HG03571 (cell line): ENCODE results near the gene SPTBN4.
"Not testable (repeated sequence)": the region's sequence is repeated elsewhere in the genome, so short reads cannot be mapped to it uniquely, and the experiment has no call there.

Experiments used
- ATAC-seq: cut with Tn5 transposase; IDR thresholded peaks from one replicate; pipeline ENCODE4 v1.9.1; 2021; ENCODE audit not compliant: unreplicated experiment

The SPTBN4 gene

DNA sequence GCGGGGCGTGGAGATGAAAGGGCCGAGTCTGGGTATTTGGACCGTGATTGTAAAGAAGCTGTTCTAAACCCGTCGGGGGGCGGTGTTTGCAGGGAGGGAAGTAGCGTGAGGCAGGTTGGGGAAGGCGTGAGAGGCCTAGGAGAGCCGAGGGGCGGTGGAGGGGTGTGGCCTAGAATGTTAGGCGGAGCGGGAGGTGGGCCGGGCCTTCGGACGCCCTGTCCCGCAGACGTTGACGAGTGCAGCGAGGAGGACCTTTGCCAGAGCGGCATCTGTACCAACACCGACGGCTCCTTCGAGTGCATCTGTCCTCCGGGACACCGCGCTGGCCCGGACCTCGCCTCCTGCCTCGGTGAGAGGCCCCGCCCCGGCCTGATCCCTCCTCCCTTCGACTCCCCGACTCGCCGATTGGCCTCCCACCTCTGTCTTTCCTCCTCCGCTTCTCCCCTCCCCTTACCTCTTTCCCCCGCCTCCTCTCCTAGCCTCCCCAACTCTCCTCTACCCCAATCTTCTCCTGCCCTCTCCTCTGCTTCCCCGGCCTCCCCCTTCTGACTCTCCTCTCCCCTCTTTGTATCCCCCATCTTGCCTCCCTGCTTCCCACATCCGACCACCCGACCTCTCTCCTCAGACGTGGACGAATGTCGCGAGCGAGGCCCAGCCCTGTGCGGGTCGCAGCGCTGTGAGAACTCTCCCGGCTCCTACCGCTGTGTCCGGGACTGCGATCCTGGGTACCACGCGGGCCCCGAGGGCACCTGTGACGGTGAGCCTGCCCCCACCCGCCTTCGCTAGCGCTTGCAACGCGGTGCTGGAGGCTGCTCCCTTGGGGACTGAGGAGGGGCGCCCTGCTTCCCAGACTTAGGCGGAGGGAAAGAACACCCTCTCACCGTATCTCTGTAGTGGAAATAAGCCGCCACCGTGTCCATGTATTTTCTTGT, 147.2 kb downstream of the SPTBN4 start:
- peak; percentile 45 for ATAC-seq

DNA sequence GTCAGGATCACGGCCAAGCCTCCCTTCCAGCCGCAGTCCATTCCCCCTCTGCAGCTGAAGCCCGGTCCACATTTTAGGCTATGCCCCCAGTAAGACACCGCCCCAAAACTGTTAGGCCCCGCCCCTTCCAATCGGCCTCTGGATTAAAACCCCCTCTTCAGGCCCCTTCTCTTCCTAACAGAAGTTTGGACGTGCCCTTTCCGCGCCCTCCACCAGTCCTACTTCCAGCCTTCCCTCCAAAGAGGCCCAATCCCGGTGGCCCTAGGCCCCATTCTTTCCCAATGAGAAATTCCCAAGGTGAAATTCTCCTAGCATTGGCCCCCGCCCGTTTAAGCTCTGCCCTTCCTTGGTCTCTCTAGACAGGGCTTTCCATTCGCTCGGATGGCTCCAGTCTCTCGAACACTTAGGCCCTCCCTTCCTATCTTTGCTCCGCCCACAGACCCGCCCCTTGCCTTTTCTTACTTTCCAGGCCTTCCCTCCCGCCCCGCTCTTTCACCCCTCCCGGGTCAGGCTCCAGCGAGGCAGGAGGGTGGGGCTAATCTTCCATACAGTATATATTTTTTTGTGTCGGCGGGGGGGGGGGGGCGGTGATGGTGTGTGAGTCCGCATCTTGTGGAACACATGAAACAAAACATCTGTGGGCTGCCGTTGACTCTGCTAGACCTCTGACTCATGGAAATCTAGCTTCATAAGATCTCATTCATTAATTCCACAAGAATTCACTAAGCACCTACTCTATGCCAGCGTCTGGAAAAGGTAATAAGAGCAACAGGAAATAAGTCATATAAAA, 148.0 kb downstream of the SPTBN4 start:
- no peak for ATAC-seq

DNA sequence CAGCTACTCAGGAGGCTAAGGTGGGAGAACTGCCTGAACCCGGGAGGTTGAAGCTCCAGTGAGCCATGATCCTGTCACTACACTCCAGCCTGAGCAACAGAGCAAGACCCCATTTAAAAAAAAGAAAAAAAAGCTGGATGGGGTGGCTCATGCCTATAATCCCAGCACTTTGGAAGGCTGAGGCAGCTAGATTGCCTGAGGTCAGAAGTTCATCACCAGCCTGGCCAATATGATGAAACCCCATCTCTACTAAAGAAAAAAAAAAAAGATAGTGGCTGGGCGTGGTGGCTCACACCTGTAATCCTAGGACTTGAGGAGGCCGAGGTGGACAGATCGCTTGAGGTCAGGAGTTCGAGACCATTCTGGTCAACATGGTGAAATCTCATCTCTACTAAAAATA, 149.4 kb downstream of the SPTBN4 start:
- ATAC-seq: no peak

DNA sequence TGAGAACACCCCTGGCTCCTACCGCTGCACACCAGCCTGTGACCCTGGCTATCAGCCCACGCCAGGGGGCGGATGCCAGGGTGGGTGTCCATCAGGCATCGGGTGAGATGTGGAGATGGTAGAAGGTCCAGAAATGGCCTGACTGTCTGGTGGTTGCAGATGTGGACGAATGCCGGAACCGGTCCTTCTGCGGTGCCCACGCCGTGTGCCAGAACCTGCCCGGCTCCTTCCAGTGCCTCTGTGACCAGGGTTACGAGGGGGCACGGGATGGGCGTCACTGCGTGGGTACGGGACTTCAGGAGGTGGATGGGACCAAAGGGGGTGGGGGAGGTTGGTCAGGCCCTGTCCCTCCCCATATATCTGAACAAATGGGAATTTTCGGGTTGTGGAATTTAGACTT, 150.1 kb downstream of the SPTBN4 start:
- no peak for ATAC-seq

GRCh38 chr19:40617961-40618360, 151.2 kb downstream of the SPTBN4 start:
- ATAC-seq: no peak

DNA sequence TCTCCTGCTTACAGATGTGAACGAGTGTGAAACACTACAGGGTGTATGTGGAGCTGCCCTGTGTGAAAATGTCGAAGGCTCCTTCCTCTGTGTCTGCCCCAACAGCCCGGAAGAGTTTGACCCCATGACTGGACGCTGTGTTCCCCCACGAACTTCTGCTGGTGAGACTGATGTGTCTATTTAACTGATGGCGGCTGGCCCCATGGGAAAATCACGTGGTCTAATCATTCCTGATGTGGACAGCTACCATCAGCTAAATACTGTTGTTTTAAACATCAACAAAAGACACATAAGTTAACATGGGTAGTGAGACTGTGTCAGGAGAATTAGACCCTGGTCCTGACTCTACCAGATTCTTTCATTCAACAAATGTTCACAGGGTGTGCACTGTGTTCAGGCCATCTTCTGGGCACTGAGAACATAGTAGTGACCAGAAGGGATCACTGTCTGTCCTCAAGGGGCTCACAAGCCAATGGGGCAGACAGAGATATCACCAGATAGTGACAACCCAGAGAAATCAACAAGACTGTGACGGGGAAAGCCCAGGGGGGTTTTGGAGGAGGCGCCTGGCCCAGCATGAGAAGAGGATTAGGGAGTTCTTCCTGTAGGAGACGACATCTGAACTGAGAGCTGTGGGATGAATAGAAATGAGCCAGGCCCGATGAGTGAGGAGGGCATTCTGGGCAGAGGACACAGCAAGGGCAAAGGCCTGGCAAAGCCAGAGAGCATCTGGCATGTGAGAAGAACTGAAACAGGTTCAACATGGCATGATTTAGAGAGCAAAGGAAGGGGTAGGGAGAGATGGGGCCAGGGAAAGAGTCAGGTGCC, 152.7 kb downstream of the SPTBN4 start:
- ATAC-seq: no peak

GRCh38 chr19:40620161-40620485, 153.3 kb downstream of the SPTBN4 start:
- ATAC-seq: no peak

GRCh38 chr19:40621283-40621682, 154.5 kb downstream of the SPTBN4 start:
- no peak for ATAC-seq

DNA sequence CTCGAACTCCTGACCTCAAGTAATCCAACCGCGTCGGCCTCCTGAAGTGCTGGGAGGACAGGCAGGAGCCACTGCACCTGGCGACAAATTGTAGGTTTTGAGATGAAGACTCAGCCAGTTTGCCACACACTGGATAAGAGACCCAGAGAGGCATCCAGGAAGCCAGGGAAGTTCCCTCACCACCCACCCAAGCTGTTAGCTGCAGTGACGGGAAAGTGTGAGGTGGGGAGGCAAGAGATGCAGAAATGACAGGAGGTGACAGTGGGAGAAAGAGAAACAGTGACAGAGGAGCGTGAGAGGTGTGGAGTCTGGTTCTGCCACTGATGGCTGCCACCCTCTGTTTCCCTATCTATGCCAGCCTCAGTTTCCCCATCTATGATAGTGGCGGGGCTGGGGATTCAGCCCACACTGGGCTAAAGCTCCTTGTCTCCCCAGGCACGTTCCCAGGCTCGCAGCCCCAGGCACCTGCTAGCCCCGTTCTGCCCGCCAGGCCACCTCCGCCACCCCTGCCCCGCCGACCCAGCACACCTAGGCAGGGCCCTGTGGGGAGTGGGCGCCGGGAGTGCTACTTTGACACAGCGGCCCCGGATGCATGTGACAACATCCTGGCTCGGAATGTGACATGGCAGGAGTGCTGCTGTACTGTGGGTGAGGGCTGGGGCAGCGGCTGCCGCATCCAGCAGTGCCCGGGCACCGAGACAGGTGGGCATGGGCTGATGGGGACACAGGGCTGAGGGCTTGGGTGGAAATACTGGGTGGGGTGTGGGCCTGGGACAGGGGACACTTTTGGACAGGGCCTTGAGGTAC, 155.4 kb downstream of the SPTBN4 start:
- no peak for ATAC-seq

- no peak for ATAC-seq
Measured at GRCh38 chr19:40622773-40623075, 155.9 kb downstream of the SPTBN4 start.

DNA sequence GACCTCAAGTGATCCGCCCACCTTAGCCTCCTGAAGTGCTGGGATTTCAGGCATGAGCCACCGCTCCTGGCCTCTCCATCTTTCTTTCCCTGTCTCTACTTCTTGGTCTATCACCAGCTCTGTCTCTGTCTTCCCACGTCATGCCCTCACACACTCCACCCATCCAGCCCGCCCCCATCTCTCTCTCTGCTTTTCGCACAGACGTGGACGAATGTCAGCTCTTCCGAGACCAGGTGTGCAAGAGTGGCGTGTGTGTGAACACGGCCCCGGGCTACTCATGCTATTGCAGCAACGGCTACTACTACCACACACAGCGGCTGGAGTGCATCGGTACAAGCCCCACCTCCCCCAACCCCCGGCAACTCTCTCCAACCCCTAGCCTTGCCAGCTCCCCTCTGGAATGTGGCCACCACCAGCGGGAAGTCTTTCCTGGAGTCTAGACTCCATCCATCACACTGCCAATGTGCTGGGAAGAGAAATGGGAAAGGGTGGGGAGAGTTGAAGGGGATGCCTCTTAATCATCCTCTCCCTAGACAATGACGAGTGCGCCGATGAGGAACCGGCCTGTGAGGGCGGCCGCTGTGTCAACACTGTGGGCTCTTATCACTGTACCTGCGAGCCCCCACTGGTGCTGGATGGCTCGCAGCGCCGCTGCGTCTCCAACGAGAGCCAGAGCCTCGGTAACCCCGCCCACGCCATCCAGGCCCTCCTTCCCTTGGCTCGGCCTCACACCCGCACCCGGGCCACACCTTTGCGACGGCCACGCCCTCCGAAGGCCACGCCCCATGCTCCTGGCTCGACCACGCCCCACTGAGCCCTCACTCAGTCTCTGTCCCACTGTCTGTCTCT, 156.8 kb downstream of the SPTBN4 start:
- ATAC-seq: no peak

- ATAC-seq: not testable (repeated sequence)
Measured at GRCh38 chr19:40624369-40625153, 157.8 kb downstream of the SPTBN4 start.

DNA sequence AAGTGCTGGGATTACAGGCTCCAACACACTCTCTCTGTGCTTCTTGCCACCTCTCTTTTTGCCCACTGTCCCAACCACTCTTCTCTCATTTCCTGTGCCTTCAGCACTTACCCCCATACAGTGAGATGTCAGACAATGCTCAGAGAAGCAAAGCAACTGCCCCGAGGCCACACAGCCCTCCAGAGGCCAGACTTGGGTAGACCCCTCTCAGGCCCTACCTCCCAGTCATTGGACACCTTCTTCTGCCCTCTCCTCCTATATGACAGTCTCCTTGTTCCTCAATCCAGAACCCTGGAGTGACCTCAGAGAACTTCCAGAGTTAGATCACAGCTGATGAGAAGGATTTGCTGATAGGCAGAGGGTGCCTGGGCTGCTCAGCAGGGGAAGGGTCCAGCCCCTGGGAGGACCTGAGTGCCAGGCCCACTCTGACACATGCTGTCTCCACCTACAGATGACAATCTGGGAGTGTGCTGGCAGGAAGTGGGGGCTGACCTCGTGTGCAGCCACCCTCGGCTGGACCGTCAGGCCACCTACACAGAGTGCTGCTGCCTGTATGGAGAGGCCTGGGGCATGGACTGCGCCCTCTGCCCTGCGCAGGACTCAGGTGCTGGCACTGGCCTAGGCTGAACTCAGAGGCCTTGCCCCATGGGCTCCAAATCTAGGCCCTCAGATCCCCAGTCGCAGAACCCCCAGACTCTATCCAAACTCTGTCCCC, 158.8 kb downstream of the SPTBN4 start:
- no peak for ATAC-seq
